K562 (cell line): ENCODE data around the gene AP2A2. TPM values are rescaled to one million over a fixed set of nuclear protein-coding genes. Genes with fewer than 3 reads are reported as not detected.

Experiments used
- ARID1B ChIP-seq: fragments of 450-650 bp; IDR thresholded peaks from 2 replicates; pipeline ENCODE4 v1.6.1; 2016; ENCODE audit warnings: antibody characterized with exemption, mild to moderate bottlenecking, inconsistent platforms
- CBFA2T2 ChIP-seq: fragments of 450-650 bp; conservative IDR thresholded peaks from 2 replicates; pipeline ENCODE4 v1.6.1; 2017; ENCODE audit warnings: mild to moderate bottlenecking
- CTCF ChIP-seq, 3 experiments: IDR thresholded peaks in 2 of 3; conservative IDR thresholded peaks in 1 of 3; 2 replicates each; pipeline ENCODE4 v1.5.1; 2011 to 2012; ENCODE audit warnings: low read length in 3 of 3, mild to moderate bottlenecking in 3 of 3, control low read depth in 2 of 3, improper control_type of control experiment in 1 of 3, inconsistent platforms in 1 of 3, low read depth in 1 of 3, mixed read lengths in 1 of 3, moderate library complexity in 1 of 3; ENCODE audit not compliant: insufficient read depth in 2 of 3
- GABPB2 ChIP-seq: fragments of 250-450 bp; sonication (Bioruptor Pico); conservative IDR thresholded peaks from 2 replicates; pipeline ENCODE4 v1.5.1; 2021; ENCODE audit warnings: mild to moderate bottlenecking
- HMGN3 ChIP-seq: IDR thresholded peaks from 2 replicates; pipeline ENCODE4 v1.6.1; 2011; ENCODE audit warnings: borderline replicate concordance, low read depth, mild to moderate bottlenecking, mixed read lengths, low read length; ENCODE audit not compliant: insufficient read length; ENCODE audit errors: extremely low read depth
- HNRNPK ChIP-seq: fragments of 200-400 bp; formaldehyde crosslinking; IDR thresholded peaks from one replicate; pipeline ENCODE4 v1.6.1; 2018; ENCODE audit warnings: mild to moderate bottlenecking, low read depth, low read length; ENCODE audit not compliant: poor library complexity, severe bottlenecking
- NFYB ChIP-seq: IDR thresholded peaks from 2 replicates; pipeline ENCODE4 v1.6.1; 2011; ENCODE audit warnings: mild to moderate bottlenecking, moderate library complexity; ENCODE audit not compliant: insufficient read length; ENCODE audit errors: extremely low read depth
- POLR3G ChIP-seq: IDR thresholded peaks from 2 replicates; pipeline ENCODE4 v1.6.1; 2011; ENCODE audit not compliant: insufficient read length, insufficient replicate concordance; ENCODE audit errors: extremely low read depth
- RAD21 ChIP-seq, 2 experiments: fragments of 250-450 bp in 1 of 2; fragments of 450-650 bp in 1 of 2; sonication (Bioruptor Pico) in 1 of 2; formaldehyde crosslinking in 1 of 2; IDR thresholded peaks in 1 of 2; conservative IDR thresholded peaks in 1 of 2; 2 replicates each; pipeline versions ENCODE4 v1.4.0 to v1.8.0; 2020 to 2022; ENCODE audit warnings: mild to moderate bottlenecking in 2 of 2, moderate library complexity in 1 of 2
- SAFB2 ChIP-seq: fragments of 200-400 bp; formaldehyde crosslinking; IDR thresholded peaks from 2 replicates; pipeline ENCODE4 v1.6.1; 2018; ENCODE audit warnings: borderline replicate concordance, low read length, low read depth, moderate library complexity; ENCODE audit not compliant: severe bottlenecking
- TFE3 ChIP-seq: fragments of 450-650 bp; formaldehyde crosslinking; IDR thresholded peaks from 2 replicates; pipeline ENCODE4 v1.4.0; 2020; ENCODE audit warnings: mild to moderate bottlenecking, mixed read lengths
- YY1 ChIP-seq, 3 experiments: IDR thresholded peaks; 2 replicates each; pipeline ENCODE4 v1.6.1; 2011; ENCODE audit warnings: low read length in 2 of 3, mild to moderate bottlenecking in 2 of 3, moderate library complexity in 2 of 3, borderline replicate concordance in 1 of 3, control low read depth in 1 of 3, low read depth in 1 of 3; ENCODE audit not compliant: insufficient read depth in 3 of 3, insufficient replicate concordance in 2 of 3, control insufficient read depth in 1 of 3, insufficient read length in 1 of 3; ENCODE audit errors: extremely low read depth in 1 of 3
- polyA plus RNA-seq, 8 experiments: library from polyadenylated mRNA; depleted of rRNA in 4 of 8; stranded (reverse) in 5 of 8; unstranded in 3 of 8; fragments of >200 nt; fragmentation: Nextera tagmentation in 2 of 8; fragmentation: Illumina TruSeq in 1 of 8; extraction: Ambion mirVana in 2 of 8; extraction: Trizol in 1 of 8; gene quantifications; 2 replicates each; pipeline versions ENCODE4 v1.2.1 to v1.2.3, GENCODE V29; 2011 to 2014; ENCODE audit warnings: inconsistent platforms in 1 of 8, missing spikeins in 1 of 8
- total RNA-seq, 7 experiments: library from RNA; depleted of rRNA in 6 of 7; stranded (reverse); fragments of >200 nt in 6 of 7; fragmentation: Illumina TruSeq in 2 of 7; extraction: Trizol in 2 of 7; gene quantifications; 2 replicates each; pipeline versions ENCODE4 v1.2.1 to v1.2.3, GENCODE V29; 2011 to 2021; ENCODE audit warnings: low replicate concordance in 1 of 7
- TF ChIP-seq, protein P1 (sequence below): fragments of 450-650 bp; IDR thresholded peaks from 2 replicates; pipeline ENCODE4 v1.6.1; 2016; ENCODE audit warnings: mild to moderate bottlenecking
- TF ChIP-seq, protein P2 (sequence below), 2 experiments: fragments of 450-650 bp in 1 of 2; IDR thresholded peaks; 2 replicates each; pipeline ENCODE4 v1.6.1; 2011 to 2017; ENCODE audit warnings: low read depth in 2 of 2, antibody characterized with exemption in 1 of 2, borderline replicate concordance in 1 of 2, low read length in 1 of 2, mild to moderate bottlenecking in 1 of 2, mixed read lengths in 1 of 2; ENCODE audit not compliant: control insufficient read depth in 1 of 2

The AP2A2 gene
- total and polyA plus RNA-seq, 9 of the 15 experiments (the other 6 are each of a cell fraction or from before 2014, with no cell fraction given), result 0.69 to 41.7 (median 15.2) TPM

- TF ChIP-seq HNRNPK (no peak), ARID1B (no peak), HMGN3 (no peak), TFE3 (no peak), CBFA2T2 (no peak), SAFB2 (no peak), YY1 (IDR thresholded peaks at IDR 0.05; ENCODE audit: borderline replicate concordance in 1 of 3, control insufficient read depth in 1 of 3, extremely low read depth in 1 of 3, insufficient read depth in 3 of 3, insufficient read length in 1 of 3, insufficient replicate concordance in 2 of 3, low read depth in 1 of 3, low read length in 2 of 3) (peak in 2 of 3 experiments; percentile 12 to 23), NFYB (no peak), GABPB2 (CRISPR knock-in tag) (no peak), CTCF (IDR thresholded peaks at IDR 0.05 in 2 of 3, conservative IDR thresholded peaks at IDR 0.05 in 1 of 3; ENCODE audit: insufficient read depth in 2 of 3, low read depth in 1 of 3, low read length in 3 of 3) (peak; percentile 85 to 90 (median 86)), RAD21 (CRISPR knock-in tag; conservative IDR thresholded peaks at IDR 0.05 in 1 of 2, IDR thresholded peaks at IDR 0.05 in 1 of 2) (peak; percentile 83 to 91), POLR3G (no peak)
- TF ChIP-seq, protein P1, sequence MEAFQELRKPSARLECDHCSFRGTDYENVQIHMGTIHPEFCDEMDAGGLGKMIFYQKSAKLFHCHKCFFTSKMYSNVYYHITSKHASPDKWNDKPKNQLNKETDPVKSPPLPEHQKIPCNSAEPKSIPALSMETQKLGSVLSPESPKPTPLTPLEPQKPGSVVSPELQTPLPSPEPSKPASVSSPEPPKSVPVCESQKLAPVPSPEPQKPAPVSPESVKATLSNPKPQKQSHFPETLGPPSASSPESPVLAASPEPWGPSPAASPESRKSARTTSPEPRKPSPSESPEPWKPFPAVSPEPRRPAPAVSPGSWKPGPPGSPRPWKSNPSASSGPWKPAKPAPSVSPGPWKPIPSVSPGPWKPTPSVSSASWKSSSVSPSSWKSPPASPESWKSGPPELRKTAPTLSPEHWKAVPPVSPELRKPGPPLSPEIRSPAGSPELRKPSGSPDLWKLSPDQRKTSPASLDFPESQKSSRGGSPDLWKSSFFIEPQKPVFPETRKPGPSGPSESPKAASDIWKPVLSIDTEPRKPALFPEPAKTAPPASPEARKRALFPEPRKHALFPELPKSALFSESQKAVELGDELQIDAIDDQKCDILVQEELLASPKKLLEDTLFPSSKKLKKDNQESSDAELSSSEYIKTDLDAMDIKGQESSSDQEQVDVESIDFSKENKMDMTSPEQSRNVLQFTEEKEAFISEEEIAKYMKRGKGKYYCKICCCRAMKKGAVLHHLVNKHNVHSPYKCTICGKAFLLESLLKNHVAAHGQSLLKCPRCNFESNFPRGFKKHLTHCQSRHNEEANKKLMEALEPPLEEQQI, result no peak
- TF ChIP-seq, protein P2, sequence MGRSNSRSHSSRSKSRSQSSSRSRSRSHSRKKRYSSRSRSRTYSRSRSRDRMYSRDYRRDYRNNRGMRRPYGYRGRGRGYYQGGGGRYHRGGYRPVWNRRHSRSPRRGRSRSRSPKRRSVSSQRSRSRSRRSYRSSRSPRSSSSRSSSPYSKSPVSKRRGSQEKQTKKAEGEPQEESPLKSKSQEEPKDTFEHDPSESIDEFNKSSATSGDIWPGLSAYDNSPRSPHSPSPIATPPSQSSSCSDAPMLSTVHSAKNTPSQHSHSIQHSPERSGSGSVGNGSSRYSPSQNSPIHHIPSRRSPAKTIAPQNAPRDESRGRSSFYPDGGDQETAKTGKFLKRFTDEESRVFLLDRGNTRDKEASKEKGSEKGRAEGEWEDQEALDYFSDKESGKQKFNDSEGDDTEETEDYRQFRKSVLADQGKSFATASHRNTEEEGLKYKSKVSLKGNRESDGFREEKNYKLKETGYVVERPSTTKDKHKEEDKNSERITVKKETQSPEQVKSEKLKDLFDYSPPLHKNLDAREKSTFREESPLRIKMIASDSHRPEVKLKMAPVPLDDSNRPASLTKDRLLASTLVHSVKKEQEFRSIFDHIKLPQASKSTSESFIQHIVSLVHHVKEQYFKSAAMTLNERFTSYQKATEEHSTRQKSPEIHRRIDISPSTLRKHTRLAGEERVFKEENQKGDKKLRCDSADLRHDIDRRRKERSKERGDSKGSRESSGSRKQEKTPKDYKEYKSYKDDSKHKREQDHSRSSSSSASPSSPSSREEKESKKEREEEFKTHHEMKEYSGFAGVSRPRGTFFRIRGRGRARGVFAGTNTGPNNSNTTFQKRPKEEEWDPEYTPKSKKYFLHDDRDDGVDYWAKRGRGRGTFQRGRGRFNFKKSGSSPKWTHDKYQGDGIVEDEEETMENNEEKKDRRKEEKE (IDR thresholded peaks at IDR 0.05; ENCODE audit: borderline replicate concordance in 1 of 2, control insufficient read depth in 1 of 2, low read depth in 2 of 2, low read length in 1 of 2), result no peak
Measured at GRCh38 chr11:1050581-1051355, 125.1 kb downstream of the AP2A2 start (continued).
